ENCODE results near the gene RPS6KL1. TPM values are rescaled to one million over a fixed set of nuclear protein-coding genes. Genes with fewer than 3 reads are reported as not detected.

The RPS6KL1 gene
- polyA plus RNA-seq, 2 of the 4 experiments (the other 2 are of a cell fraction), result 0.32 to 0.99 TPM

DNA sequence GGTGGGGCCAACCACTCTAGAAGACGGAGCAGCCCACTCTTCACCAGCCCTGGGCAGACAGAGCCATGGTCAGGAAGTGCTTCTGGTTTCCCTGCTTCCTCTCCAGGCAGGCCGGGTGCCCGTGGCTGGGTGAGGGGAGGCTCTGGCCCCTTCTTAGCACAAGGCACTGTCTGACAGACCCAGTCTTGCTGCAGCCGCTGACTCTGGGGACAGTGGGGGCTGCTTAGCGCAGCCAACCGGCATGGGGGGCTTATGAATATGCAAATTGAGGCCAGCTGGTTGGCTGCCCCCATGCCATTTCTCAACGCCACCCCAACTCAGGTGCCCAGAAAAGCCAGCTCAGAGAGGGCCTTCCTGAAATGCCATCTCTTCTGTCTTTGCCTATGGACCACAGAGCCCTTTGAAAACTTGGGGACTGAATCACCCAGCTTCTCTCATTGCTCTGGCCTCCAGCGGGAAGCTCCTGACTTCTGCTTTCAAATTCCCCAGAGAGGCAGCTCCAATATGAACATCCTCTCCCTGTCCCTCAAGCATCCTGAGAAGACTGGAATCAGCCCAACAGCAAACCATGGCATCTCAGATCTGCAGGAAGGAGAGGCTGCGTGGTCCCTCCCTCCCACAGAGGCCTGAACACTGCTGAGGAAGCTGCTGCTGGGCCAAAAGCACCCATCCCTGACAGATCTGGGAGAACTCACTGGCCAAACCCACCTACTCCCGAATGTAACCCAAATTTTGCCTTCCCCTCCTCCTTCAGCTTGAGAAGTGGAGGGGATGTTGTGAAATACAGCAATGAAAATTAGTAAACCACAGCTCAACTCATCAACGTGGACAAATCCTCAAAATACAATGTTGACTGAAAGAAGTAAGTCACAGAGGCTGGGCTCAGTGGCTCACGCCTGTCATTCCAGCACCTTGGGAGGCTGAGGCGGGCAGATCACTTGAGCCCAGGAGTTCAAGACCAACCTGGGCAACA, 46.8 kb downstream of the RPS6KL1 start, which contains the start of gene PROX2:
Gene PROX2 (minus strand): TSS at position 205 of the 973 bp plus-strand sequence. CDS start 12,311 bp downstream, outside the sequence.
- no peaks in the 10 kb centered on the region for H3K9me3 ChIP-seq
- POLR2A ChIA-PET, result interaction anchor here (0.5 kb wide), 1 partner anchor 256 kb away, joined by 3 read pairs; no protein-coding TSS in a partner anchor
- H3K4me1 ChIP-seq, result peaks cover 16% of the 10 kb centered on the region
- no peak within 1 kb of the TSS for H3K4me3 ChIP-seq
- ATAC-seq, result no peak
- DNase-seq (ENCODE audit: low read depth in 1 of 2, low spot score in 1 of 2), result no peak
- CTCF ChIA-PET, result interaction anchor here (0.5 to 20.1 kb wide), 8 partner anchors 15 to 282 kb away, joined by 3 to 339 read pairs (median 4); no protein-coding TSS in a partner anchor
- TF ChIP-seq HDAC2 (IDR thresholded peaks at IDR 0.05) (no peak), CHD4 (IDR thresholded peaks at IDR 0.05; ENCODE audit: borderline replicate concordance) (no peak), CBX8 (IDR thresholded peaks at IDR 0.05) (no peak), HOXB13 (CRISPR knock-in tag; IDR thresholded peaks at IDR 0.05; ENCODE audit: low read depth) (no peak), BHLHE40 (IDR thresholded peaks at IDR 0.05; ENCODE audit: low read depth, low read length) (no peak), HEYL (CRISPR knock-in tag; IDR thresholded peaks at IDR 0.05) (no peak), ATOH8 (CRISPR knock-in tag; IDR thresholded peaks at IDR 0.05; ENCODE audit: low read depth) (no peak), CBX2 (IDR thresholded peaks at IDR 0.05; ENCODE audit: borderline replicate concordance, low read depth) (no peak), EHF (CRISPR knock-in tag; IDR thresholded peaks at IDR 0.05) (no peak), RAD21 (conservative IDR thresholded peaks at IDR 0.05 in 1 of 2, IDR thresholded peaks at IDR 0.05 in 1 of 2) (no peak)
- TF ChIP-seq, protein P1, sequence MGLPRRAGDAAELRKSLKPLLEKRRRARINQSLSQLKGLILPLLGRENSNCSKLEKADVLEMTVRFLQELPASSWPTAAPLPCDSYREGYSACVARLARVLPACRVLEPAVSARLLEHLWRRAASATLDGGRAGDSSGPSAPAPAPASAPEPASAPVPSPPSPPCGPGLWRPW (IDR thresholded peaks at IDR 0.05), result no peak
- TF ChIP-seq, protein P2, sequence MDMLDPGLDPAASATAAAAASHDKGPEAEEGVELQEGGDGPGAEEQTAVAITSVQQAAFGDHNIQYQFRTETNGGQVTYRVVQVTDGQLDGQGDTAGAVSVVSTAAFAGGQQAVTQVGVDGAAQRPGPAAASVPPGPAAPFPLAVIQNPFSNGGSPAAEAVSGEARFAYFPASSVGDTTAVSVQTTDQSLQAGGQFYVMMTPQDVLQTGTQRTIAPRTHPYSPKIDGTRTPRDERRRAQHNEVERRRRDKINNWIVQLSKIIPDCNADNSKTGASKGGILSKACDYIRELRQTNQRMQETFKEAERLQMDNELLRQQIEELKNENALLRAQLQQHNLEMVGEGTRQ (IDR thresholded peaks at IDR 0.05), result no peak
- TF ChIP-seq, protein P3, sequence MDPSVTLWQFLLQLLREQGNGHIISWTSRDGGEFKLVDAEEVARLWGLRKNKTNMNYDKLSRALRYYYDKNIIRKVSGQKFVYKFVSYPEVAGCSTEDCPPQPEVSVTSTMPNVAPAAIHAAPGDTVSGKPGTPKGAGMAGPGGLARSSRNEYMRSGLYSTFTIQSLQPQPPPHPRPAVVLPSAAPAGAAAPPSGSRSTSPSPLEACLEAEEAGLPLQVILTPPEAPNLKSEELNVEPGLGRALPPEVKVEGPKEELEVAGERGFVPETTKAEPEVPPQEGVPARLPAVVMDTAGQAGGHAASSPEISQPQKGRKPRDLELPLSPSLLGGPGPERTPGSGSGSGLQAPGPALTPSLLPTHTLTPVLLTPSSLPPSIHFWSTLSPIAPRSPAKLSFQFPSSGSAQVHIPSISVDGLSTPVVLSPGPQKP (IDR thresholded peaks at IDR 0.05; ENCODE audit: low read depth, low read length), result no peak
- H3K27ac ChIP-seq, result no peak within 1 kb of the TSS
- H3K4me2 ChIP-seq, result no peak within 1 kb of the TSS
- no peak for FAIRE-seq
- WGBS (ENCODE audit: missing lambda C conversion rate), result 66% methylated on average over 13 of the region's 13 CpGs

- no peak overlapping the region for H3K27ac ChIP-seq
- FAIRE-seq (no peak), DNase-seq (ENCODE audit: low read depth in 1 of 2, low spot score in 1 of 2) (no peak), ATAC-seq (no peak)
- ChIA-PET POLR2A (no interaction called here), CTCF (interaction anchor here (1.5 to 20.1 kb wide), 4 partner anchors 14 to 213 kb away, joined by 3 to 339 read pairs (median 9); no protein-coding TSS in a partner anchor)
- H3K9me3 ChIP-seq, result no peaks in the 10 kb centered on the region
- 81% methylated on average over 5 of the region's 5 CpGs for WGBS (ENCODE audit: missing lambda C conversion rate)
- no peak for TF ChIP-seq ZSCAN20 (CRISPR knock-in tag; IDR thresholded peaks at IDR 0.05)
- TF ChIP-seq RARB (CRISPR knock-in tag; IDR thresholded peaks at IDR 0.05), result no peak
- TF ChIP-seq MAFK (IDR thresholded peaks at IDR 0.05; ENCODE audit: partially characterized antibody), result no peak
- no peak for TF ChIP-seq TFCP2L1 (CRISPR knock-in tag; IDR thresholded peaks at IDR 0.05)
- no peak for TF ChIP-seq JUNB (IDR thresholded peaks at IDR 0.05)
- no peak for TF ChIP-seq ZC3H11A (IDR thresholded peaks at IDR 0.05)
- TF ChIP-seq RNF2 (IDR thresholded peaks at IDR 0.05; ENCODE audit: borderline replicate concordance, low read depth), result no peak
- TF ChIP-seq MAZ (IDR thresholded peaks at IDR 0.05; ENCODE audit: borderline replicate concordance, low read depth, low read length), result no peak
- TF ChIP-seq BHLHE40 (IDR thresholded peaks at IDR 0.05; ENCODE audit: low read depth, low read length), result no peak
- no peak for TF ChIP-seq PHF8 (IDR thresholded peaks at IDR 0.05; ENCODE audit: borderline replicate concordance, low read depth)
- TF ChIP-seq, protein P4, sequence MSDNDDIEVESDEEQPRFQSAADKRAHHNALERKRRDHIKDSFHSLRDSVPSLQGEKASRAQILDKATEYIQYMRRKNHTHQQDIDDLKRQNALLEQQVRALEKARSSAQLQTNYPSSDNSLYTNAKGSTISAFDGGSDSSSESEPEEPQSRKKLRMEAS (IDR thresholded peaks at IDR 0.05), result no peak
- TF ChIP-seq CHD2 (IDR thresholded peaks at IDR 0.05; ENCODE audit: low read length, partially characterized antibody), result no peak
- no peak for TF ChIP-seq ATOH8 (CRISPR knock-in tag; IDR thresholded peaks at IDR 0.05; ENCODE audit: low read depth)
- TF ChIP-seq GATA3 (IDR thresholded peaks at IDR 0.05; ENCODE audit: borderline replicate concordance), result no peak
- H3K4me3 ChIP-seq, result no peak overlapping the region
- peaks cover 10% of the 10 kb centered on the region for H3K4me1 ChIP-seq
- no peak overlapping the region for H3K4me2 ChIP-seq
These were observed 47.9 kb downstream of the RPS6KL1 start for GRCh38 chr14:74875204-74875603.

Measured in A549 (cell line).